DMS153 treated with DMSO at 0.1 percent for 48 hours (cell line): Measurements from ENCODE around the gene MYOC.
"Not testable (repeated sequence)": the region's sequence is repeated elsewhere in the genome, so short reads cannot be mapped to it uniquely, and the experiment has no call there.

ENCODE experiments used
- DNase-seq: peaks from one replicate; lab custom pipeline; 2025; ENCODE audit not compliant: unreplicated experiment; lab: John Stamatoyannopoulos, UW

Gene MYOC

DNA sequence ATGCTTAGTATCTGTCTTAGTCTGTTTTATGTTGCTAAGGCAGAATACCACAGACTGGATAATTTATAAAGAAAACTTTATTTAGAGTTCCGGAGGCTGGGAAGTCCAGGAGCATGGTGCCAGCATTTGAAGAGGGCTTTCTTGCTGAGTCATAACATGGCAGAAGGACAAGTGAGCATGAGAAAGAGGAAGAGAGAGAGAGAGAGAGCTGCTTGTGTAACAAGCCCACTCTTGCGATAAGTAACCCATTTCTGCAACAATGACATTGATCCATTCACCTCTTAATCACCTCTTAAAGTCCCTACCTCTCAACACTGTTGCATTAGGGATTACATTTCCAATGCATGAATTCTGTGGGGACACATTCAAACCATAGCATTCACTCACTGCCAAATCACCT is 42.1 kb downstream of the MYOC start:
- no peak for DNase-seq

DNA sequence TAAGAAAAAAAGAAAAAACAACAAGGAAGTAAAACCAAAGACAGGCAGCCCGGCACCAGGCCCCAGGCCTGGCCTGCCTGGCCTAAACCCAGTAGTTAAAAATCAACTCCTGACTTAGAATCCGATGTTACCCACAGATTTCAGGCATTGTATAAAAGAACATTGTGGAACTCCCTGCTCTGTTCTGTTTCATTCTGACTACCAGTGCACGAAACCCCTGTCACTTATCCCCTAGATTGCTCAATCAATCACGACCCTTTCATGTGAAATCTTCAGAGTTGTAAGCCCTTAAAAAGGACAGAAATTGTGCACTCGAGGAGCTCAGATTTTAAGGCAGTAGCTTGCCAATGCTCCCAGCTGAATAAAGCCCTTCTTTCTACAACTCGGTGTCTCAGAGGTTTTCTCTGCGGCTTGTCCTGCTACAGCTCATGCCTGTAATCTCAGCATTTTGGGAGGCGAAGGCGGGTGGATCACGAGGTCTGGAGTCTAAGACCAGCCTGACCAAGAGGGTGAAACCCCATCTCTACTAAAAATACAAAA is 46.0 kb downstream of the MYOC start:
- DNase-seq = no peak

- not testable (repeated sequence) for DNase-seq
These were observed 49.4 kb downstream of the MYOC start for GRCh38 chr1:171603042-171603441.

- DNase-seq = no peak
These were observed 51.6 kb downstream of the MYOC start for GRCh38 chr1:171600862-171601261.

- not testable (repeated sequence) for DNase-seq
These were observed 52.2 kb downstream of the MYOC start for GRCh38 chr1:171600310-171600709.

DNA sequence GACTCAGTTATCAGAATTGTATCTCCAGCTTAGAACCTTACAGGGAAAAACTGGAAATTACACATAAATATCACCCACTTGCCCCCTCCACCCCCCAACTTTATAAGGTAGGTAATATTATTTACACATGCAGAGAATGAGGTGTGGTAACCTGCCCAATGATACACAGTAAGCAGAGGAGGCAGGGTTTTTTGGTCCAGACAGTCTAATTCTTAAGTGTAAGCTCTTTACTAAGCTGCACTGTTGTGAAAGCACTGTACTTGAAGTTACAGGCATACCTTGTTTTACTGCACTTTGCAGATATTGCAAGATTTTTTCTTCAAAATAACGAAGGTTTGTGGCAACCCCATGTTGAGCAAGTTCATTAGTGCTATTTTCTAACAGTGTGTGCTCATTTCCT is 55.3 kb downstream of the MYOC start:
- no peak for DNase-seq

- no peak for DNase-seq
These were observed 55.8 kb downstream of the MYOC start for GRCh38 chr1:171596705-171597104.

DNA sequence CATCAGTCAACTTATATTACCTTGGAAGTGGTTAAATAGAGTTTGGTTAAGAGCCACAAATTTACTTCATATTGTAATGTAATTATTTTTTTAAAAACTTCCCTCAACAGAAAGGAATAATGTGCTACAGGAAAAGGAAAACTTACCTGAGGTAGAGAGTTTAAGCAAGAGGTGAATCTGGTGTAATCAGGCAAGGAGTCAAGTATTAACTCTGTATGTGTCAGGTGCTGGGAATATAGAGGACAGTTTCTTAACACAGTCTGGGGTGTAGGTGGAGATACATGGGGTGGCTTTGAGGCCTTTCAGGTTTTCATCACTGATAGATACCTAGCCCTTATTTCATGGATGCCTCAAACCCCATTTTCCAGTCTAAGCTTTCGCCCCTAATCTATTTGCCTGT is 56.4 kb downstream of the MYOC start:
- DNase-seq = no peak

- no peak for DNase-seq
These were observed 57.2 kb downstream of the MYOC start for GRCh38 chr1:171595324-171595723.

DNA sequence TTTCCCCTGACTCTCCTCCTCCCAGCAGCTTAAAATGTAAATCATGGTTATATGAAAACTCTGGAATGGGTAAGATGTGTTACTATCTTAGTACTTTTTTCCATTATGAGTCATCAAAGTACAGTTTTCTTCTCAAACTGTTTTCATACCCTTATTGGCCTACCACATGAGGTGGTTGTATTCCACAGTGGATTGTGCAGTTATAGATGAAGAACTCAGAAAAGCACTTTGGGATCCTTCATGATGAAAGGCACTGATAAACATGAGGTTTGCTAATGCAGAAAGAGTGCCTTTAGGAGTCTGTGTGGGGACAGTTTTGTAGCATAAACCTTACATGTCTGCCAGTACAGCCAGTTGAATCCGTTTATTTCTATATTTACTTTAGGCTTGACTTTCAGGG is 62.5 kb downstream of the MYOC start:
- no peak for DNase-seq

GRCh38 chr1:171588230-171588629 is 64.3 kb downstream of the MYOC start:
- DNase-seq = no peak

- no peak for DNase-seq
These were observed 66.8 kb downstream of the MYOC start for GRCh38 chr1:171585715-171586114.
